NOMO-1 (cell line): ENCODE data around the gene TOMM40L.

ENCODE experiments used
- DNase-seq, 2 experiments: peaks; one replicate each; lab custom pipeline; 2025; ENCODE audit not compliant: unreplicated experiment in 2 of 2; lab: John Stamatoyannopoulos, UW

The TOMM40L gene

GRCh38 chr1:161196521-161197451 is 29.1 kb upstream of the TOMM40L start:
- no peak for DNase-seq

- DNase-seq, result no peak
Measured at GRCh38 chr1:161197560-161198193, 28.2 kb upstream of the TOMM40L start.

DNA sequence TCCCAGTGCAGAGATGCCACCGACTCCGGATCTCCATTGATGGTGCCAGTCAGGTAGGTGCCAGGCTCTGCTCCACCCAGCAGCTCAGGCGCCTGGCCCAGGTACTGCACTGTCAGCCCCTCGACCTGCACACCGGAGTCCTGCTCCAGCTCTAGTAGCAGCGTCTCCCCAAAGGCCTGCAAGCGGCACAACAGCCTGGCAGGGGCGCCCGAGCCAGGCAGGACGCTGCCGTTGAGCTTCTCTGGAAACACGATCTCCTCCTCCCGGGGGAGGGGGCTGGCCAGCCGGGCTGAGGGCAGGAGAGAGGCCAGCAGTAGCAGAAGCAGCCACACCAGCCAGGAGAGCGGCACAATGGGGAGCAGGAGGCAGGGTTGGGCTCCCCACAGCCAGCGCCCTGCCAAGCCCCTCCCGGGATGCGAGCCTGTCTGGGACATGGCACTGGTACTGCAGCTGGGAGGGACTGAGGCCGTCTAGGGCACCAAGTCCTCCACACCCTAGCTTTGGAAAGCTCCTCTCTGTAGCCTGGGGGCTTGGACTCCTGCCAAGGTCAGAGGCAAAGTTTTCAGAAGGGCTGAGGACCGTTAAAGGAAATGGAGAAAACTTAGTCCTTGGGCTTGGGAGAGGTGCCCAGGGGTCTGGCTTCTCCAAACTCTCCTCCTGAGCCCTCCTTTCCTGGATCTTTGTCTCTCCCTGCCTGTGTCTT is 27.5 kb upstream of the TOMM40L start:
- DNase-seq, result no peak

DNA sequence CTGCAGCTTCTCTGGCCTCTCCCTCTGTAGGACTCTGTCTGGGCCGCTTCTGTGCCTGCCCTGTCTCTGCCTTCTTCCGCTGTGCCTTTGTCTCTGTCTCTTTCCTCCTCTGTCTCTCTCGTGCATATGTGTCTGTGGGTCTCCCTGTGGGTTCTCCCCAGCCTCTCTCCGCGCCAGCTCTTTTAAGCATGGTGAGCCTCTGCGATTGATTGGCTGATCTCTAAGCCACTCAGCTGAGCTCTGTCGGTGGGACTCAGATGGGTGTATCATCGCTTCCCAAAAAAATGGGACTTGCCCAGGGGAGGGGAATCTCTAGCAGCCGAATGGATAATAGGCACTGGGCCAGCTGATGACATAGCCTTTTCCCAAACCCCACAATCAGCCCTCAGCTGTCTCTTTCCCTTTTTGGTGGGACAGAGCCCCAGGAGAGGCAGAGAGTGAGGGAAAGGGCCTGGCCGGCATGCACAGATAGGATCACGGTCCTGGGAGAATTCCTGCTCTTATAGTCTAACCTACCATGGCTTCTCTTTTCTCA is 26.9 kb upstream of the TOMM40L start, which contains the start of gene ADAMTS4:
Gene ADAMTS4, minus strand, starts transcription at position 158 of the 535 bp plus-strand sequence. CDS start 427 bp downstream, outside the sequence.
- no peak for DNase-seq

DNA sequence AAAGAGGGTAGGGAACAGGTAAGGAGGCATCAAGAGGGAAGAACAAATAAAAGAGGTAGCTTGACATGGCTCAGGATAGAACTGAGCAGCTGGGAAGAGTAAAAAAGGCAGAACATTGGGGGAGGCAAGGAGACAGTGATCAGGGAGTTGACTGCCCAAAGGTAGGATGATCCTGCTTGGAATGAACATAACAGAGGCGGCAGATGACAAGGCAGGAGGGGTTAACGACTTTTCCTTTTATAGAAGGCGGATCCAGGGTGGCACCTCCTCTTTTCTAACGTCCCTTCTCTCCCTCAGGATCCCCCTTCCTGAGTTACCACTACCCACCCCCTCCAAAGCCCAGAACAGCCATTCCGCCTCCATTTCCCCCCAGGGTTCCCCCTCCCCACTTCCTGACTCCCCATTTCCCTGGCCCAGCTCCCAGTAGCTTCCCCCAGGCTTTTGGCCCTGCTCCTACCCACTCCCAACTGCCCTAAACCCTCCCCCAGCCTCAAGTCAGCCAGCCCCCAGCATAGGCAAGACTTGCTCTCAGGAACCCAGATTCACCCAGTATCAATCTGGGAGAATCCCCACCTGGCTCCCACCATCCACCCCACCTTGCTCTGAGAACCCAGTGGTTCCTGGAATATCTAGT is 26.2 kb upstream of the TOMM40L start:
- no peak for DNase-seq

GRCh38 chr1:161200421-161200991 is 25.4 kb upstream of the TOMM40L start:
- DNase-seq, result no peak

DNA sequence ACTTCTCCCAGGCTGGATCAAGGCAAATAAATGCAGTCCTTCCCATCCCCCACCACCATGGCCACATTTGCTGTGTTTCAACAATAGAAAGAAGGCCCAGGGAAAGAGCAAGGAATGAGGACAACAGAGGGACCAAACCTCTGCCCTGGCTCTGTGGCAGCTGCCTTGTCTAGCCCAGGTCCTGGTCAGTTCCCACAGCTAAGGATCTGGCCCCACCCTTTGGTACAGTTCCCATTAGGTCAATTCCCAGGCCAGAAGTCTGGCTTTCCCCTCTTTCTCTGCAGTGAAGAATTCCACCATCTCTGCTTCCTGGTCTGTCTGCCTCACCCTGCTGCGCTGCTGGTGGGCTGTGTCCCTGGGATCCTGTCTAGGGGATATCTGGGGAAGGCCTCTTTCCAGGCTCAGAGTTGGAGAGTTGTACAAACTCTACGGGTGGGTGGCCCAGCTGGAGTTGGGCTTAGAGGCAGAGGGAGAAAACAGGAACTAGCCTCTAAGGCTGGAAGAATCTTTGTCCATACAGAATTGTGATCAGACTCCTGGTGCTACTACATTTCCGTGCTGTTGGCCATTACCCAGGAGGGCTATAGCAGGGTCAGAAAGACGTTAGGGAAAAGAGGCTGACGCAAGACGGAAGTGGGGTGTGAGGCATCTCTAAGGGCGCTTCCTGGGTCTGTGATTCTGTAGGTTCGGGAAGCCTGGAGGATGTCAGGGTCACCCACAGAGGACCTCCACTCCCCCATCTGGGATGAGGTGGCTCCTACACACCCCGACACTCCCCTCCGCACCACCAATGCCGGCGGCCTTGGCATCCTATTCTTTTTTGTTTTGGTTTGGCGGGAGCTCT is 24.6 kb upstream of the TOMM40L start:
- DNase-seq, result peak; percentile 48

DNA sequence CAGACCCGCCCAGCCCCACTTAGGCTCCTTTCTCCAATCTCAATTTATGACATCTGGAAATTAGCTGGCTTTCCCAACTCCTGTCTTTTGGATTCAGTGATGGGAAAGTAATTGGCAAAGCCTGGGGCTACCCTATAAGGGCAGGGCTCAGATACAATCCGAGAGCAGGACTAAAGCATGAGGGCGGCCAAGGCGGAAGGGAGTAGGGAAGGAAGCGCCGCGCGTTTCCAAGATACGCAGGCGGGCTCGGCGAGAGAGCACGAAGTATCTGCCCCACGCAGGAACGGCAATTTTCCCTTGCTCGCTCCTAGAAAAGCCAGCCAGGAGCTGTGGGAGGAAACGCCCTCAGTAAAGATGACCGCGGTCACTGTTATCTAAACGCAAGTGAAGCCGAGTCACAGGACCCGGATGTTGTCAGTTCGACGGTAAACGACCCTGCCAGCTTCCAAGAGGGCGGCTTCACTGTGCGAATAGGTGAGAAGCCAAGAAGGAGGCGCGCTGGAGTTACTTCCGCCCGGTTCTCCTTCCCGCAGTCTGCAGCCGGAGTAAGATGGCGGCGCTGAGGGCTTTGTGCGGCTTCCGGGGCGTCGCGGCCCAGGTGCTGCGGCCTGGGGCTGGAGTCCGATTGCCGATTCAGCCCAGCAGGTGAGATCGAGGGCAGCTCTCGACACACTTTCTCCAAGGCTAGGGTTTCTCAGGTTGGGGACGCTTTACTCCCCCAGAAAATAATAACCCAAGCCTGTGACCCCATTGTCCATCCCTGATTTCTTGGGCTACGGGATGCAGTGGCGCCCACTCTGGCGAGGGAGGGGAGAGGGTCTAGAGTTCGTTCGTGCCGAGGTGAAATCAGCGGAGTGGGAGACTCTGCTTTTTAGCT is 23.8 kb upstream of the TOMM40L start, which contains the start of gene NDUFS2:
Gene NDUFS2, plus strand, starts transcription at position 532 of the 877 bp plus-strand sequence. Its CDS starts 19 bp downstream, at position 551.
- DNase-seq, result peak; percentile 88 to 99

DNA sequence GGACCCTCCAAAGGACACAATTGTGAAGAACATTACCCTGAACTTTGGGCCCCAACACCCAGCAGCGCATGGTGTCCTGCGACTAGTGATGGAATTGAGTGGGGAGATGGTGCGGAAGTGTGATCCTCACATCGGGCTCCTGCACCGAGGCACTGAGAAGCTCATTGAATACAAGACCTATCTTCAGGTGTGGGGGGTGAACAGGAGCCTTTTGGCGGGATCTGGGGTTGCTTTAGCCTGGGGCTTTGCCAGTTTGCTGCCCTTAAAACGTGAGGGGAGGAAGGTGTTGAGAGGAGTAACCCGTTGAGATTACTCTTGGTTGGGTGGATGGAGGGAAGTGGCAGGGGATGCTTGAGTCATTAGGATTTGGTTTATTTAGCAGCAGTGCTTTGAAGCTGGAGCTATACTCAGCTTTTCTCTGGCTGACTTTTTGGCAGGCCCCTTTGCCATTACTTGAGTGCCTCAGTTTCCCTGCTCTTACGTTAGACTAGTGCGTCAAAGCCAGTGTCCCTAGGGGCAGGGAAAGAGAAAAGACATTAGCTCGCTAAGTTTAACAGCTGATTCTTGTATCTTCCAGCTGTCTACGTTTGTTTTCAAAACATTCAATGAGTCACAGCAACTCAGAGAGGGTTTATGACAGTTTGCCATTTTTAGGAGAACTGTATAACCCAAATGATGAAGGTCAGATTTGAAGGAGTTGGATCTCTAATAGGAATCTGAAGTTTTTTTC is 19.3 kb upstream of the TOMM40L start:
- no peak for DNase-seq

DNA sequence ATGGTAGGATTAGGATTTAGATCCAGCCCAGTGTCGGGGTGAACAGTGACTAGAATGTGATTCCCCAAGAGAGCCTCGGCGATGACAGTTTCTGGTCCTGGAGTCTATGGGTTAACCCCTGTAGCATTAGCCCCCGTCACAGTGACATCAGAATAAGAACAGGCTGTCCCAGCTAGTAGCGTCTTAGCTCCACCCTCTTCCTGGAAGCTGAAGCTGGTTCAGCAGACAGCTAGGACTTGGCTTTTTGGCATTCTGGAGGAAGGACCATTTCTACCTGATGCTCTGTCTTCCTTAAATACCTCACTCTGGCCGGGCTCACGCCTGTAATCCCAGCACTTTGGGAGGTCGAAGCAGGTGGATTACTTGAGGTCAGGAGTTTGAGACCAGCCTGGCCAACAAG is 18.7 kb upstream of the TOMM40L start:
- DNase-seq, result no peak

- peak; percentile 75 to 79 for DNase-seq
Measured at GRCh38 chr1:161209790-161210409, 16.0 kb upstream of the TOMM40L start.

GRCh38 chr1:161214369-161214768 is 11.5 kb upstream of the TOMM40L start:
- peak; percentile 58 to 70 for DNase-seq

- peak; percentile 62 to 72 for DNase-seq
Measured at GRCh38 chr1:161215076-161215475, 10.8 kb upstream of the TOMM40L start, which contains the start of gene FCER1G. Gene FCER1G (plus strand): TSS chr1:161215295. CDS start chr1:161215322, 27 bp downstream.

GRCh38 chr1:161216945-161217712 is 8.7 kb upstream of the TOMM40L start:
- DNase-seq, result peak; percentile 71 to 97

DNA sequence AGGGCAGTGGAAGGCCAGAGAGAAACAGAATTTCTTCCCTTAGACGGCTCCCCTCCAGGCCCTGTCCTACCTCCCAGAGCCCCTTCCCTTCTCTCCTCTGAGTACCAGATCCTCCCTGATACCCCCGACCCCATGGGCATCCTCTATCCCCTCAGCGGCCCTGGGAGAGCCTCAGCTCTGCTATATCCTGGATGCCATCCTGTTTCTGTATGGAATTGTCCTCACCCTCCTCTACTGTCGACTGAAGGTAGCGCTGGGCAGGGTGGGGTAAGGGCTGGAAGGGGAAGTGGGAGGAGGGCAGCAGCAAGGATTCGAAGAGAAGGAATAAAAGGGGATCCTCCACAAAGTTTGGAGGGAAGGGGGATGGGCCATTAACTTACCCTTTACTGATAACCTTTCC is 8.0 kb upstream of the TOMM40L start:
- no peak for DNase-seq
